ENCODE results near the gene FNBP1. TPM values are rescaled to one million over a fixed set of nuclear protein-coding genes. Genes with fewer than 3 reads are reported as not detected.
A peak's percentile ranks its signal among the peaks of the same experiment; 100 is the strongest.

FNBP1 gene
- total and polyA plus RNA-seq, 10 of the 15 experiments (the other 5 are each of a cell fraction or from before 2014, with no cell fraction given), result 64.5 to 353 (median 179) TPM

DNA sequence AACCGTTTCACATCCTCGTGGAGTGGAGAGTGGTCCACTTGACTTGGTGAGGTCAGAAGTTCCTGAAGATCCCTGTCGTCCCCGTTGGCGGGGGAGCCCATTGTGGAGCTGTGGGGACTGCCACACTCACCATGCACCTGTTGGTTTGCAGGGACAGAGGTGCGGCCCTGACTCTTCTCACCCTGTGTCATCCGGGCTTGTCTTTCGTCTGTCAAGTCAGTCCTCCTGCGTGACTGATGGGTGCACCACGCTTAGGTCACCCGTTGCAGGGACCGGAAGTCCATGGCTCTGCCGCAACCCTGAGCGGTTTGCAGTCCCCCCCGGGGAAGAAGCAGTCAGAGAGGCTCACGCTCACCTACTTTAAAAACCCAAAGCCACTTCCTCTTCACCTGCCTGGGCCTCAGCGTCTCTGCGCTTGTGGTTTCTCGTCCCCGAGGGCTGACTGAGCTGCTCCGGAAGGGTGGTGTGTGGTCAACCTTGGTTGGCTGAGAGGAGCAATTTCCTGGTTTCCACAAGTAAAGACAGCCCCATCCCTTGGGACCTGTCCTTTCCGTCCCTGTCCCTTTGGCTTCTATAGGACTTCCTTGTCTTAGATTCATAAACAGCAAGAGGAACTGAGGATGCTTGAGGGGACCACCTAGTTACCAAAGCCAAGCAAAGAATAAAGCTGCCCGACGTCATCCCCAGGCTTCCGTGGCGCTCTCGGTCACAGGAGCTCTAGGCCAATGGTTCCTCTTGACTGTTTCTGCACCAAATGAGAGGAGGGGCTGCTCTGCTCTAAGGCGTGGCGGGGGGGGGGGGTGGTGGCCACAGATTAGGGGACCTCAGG is 154.5 kb downstream of the FNBP1 start (continued):
- TF ChIP-seq, protein P1, sequence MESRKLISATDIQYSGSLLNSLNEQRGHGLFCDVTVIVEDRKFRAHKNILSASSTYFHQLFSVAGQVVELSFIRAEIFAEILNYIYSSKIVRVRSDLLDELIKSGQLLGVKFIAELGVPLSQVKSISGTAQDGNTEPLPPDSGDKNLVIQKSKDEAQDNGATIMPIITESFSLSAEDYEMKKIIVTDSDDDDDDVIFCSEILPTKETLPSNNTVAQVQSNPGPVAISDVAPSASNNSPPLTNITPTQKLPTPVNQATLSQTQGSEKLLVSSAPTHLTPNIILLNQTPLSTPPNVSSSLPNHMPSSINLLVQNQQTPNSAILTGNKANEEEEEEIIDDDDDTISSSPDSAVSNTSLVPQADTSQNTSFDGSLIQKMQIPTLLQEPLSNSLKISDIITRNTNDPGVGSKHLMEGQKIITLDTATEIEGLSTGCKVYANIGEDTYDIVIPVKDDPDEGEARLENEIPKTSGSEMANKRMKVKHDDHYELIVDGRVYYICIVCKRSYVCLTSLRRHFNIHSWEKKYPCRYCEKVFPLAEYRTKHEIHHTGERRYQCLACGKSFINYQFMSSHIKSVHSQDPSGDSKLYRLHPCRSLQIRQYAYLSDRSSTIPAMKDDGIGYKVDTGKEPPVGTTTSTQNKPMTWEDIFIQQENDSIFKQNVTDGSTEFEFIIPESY (IDR thresholded peaks at IDR 0.05), result no peak
- TF ChIP-seq, protein P2, sequence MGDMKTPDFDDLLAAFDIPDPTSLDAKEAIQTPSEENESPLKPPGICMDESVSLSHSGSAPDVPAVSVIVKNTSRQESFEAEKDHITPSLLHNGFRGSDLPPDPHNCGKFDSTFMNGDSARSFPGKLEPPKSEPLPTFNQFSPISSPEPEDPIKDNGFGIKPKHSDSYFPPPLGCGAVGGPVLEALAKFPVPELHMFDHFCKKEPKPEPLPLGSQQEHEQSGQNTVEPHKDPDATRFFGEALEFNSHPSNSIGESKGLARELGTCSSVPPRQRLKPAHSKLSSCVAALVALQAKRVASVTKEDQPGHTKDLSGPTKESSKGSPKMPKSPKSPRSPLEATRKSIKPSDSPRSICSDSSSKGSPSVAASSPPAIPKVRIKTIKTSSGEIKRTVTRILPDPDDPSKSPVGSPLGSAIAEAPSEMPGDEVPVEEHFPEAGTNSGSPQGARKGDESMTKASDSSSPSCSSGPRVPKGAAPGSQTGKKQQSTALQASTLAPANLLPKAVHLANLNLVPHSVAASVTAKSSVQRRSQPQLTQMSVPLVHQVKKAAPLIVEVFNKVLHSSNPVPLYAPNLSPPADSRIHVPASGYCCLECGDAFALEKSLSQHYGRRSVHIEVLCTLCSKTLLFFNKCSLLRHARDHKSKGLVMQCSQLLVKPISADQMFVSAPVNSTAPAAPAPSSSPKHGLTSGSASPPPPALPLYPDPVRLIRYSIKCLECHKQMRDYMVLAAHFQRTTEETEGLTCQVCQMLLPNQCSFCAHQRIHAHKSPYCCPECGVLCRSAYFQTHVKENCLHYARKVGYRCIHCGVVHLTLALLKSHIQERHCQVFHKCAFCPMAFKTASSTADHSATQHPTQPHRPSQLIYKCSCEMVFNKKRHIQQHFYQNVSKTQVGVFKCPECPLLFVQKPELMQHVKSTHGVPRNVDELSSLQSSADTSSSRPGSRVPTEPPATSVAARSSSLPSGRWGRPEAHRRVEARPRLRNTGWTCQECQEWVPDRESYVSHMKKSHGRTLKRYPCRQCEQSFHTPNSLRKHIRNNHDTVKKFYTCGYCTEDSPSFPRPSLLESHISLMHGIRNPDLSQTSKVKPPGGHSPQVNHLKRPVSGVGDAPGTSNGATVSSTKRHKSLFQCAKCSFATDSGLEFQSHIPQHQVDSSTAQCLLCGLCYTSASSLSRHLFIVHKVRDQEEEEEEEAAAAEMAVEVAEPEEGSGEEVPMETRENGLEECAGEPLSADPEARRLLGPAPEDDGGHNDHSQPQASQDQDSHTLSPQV (IDR thresholded peaks at IDR 0.05), result peak; percentile 43
- TF ChIP-seq BCL3 (IDR thresholded peaks at IDR 0.05; ENCODE audit: borderline replicate concordance, insufficient read depth, low read depth, low read length, poor library complexity, severe bottlenecking) (peak; percentile 98), MXI1 (IDR thresholded peaks at IDR 0.05; ENCODE audit: low read depth, low read length) (peak; percentile 94), LARP7 (IDR thresholded peaks at IDR 0.05) (no peak; the same call in none of the 2 replicates), CREM (IDR thresholded peaks at IDR 0.05; ENCODE audit: low read depth) (peak; percentile 96), SUZ12 (IDR thresholded peaks at IDR 0.05; ENCODE audit: unreplicated experiment) (no peak), HDAC2 (IDR thresholded peaks at IDR 0.05) (no peak), E2F4 (IDR thresholded peaks at IDR 0.05; ENCODE audit: low read depth, low read length) (no peak), SMAD5 (IDR thresholded peaks at IDR 0.05; ENCODE audit: low read depth) (peak; percentile 77), NFYB (IDR thresholded peaks at IDR 0.05; ENCODE audit: insufficient read depth, low read depth, low read length) (0 out of 2 replicates have a peak, but pooled peaks have one; percentile 46), SRF (IDR thresholded peaks at IDR 0.05; ENCODE audit: low read depth in 2 of 2, low read length in 2 of 2) (peak; percentile 19 to 64; a peak in 1 of 4 replicates), CBFB (IDR thresholded peaks at IDR 0.05; ENCODE audit: low read depth) (peak; percentile 100), BMI1 (IDR thresholded peaks at IDR 0.05; ENCODE audit: borderline replicate concordance) (peak; percentile 67; the same call in 1 of the 2 replicates)
- TF ChIP-seq, protein P3, sequence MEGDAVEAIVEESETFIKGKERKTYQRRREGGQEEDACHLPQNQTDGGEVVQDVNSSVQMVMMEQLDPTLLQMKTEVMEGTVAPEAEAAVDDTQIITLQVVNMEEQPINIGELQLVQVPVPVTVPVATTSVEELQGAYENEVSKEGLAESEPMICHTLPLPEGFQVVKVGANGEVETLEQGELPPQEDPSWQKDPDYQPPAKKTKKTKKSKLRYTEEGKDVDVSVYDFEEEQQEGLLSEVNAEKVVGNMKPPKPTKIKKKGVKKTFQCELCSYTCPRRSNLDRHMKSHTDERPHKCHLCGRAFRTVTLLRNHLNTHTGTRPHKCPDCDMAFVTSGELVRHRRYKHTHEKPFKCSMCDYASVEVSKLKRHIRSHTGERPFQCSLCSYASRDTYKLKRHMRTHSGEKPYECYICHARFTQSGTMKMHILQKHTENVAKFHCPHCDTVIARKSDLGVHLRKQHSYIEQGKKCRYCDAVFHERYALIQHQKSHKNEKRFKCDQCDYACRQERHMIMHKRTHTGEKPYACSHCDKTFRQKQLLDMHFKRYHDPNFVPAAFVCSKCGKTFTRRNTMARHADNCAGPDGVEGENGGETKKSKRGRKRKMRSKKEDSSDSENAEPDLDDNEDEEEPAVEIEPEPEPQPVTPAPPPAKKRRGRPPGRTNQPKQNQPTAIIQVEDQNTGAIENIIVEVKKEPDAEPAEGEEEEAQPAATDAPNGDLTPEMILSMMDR (IDR thresholded peaks at IDR 0.05 in 2 of 3, conservative IDR thresholded peaks at IDR 0.05 in 1 of 3; ENCODE audit: control insufficient read depth in 2 of 3, extremely low read depth in 1 of 3, insufficient read depth in 1 of 3, low read depth in 3 of 3, low read length in 3 of 3), result no peak
